ENCODE measurements around the gene MCF2L. TPM values are rescaled to one million over a fixed set of nuclear protein-coding genes. Genes with fewer than 3 reads are reported as not detected.

Gene MCF2L
- 1.7 TPM in 1 of 2 replicates, not detected in the other for total RNA-seq

GRCh38 chr13:112968910-112969691 lies at the start of gene MCF2L:
Gene MCF2L (plus strand): TSS chr13:112969214. CDS start chr13:112969380, 166 bp downstream.

GRCh38 chr13:113105032-113105920 lies 136.3 kb downstream of the MCF2L start, which contains the start of gene F7:
Gene F7 (plus strand): TSS chr13:113105791. CDS start chr13:113105842, 51 bp downstream.

GRCh38 chr13:113122550-113123225 lies 153.7 kb downstream of the MCF2L start, which contains the start of gene F10:
Gene F10 (plus strand): TSS chr13:113122799. CDS start chr13:113122856, 57 bp downstream.

Other genes starting within 250 kb of the MCF2L start
- not detected in 2 replicates for gene F7, start 136.6 kb downstream of the MCF2L start, total RNA-seq
- 0.21 TPM in 1 of 2 replicates, not detected in the other for gene F10, start 153.6 kb downstream of the MCF2L start, total RNA-seq
- not detected in 2 replicates for gene PROZ, start 189.4 kb downstream of the MCF2L start, total RNA-seq
- gene PCID2, start 239.5 kb downstream of the MCF2L start, total RNA-seq, result 35.1 and 38.9 TPM in 2 replicates
- gene CUL4A, start 240.4 kb downstream of the MCF2L start, total RNA-seq, result 58.1 and 108 TPM in 2 replicates

All from airway epithelial cell (primary cell).